BLaER1 treated with 17β-estradiol and CSF1 and Interleukin-3, amounts not matched to agents 10 nM and 100 nM (cell line): Measurements from ENCODE around the gene WDR45B.
"Not testable (repeated sequence)": the region's sequence is repeated elsewhere in the genome, so short reads cannot be mapped to it uniquely, and the experiment has no call there.

Experiments used
- H3K27ac ChIP-seq, 11 experiments: shearing (Covaris generic); formaldehyde crosslinking; 2 replicates each; pipeline ENCODE4 v1.8.1; 2022
- H3K27me3 ChIP-seq, 11 experiments: shearing (Covaris generic); formaldehyde crosslinking; 2 replicates each; pipeline ENCODE4 v1.8.1; 2022
- H3K36me3 ChIP-seq, 11 experiments: shearing (Covaris generic); formaldehyde crosslinking; 2 replicates each; pipeline ENCODE4 v1.8.1; 2022
- H3K4me1 ChIP-seq, 10 experiments: shearing (Covaris generic); formaldehyde crosslinking; 2 replicates each; pipeline ENCODE4 v1.8.1; 2022
- H3K4me2 ChIP-seq, 11 experiments: shearing (Covaris generic); formaldehyde crosslinking; 2 replicates each; pipeline ENCODE4 v1.8.1; 2022
- H3K4me3 ChIP-seq, 10 experiments: shearing (Covaris generic); formaldehyde crosslinking; 2 replicates each; pipeline ENCODE4 v1.8.1; 2022
- H3K9ac ChIP-seq, 11 experiments: shearing (Covaris generic); formaldehyde crosslinking; 2 replicates each; pipeline ENCODE4 v1.8.1; 2022
- H3K9me3 ChIP-seq, 11 experiments: shearing (Covaris generic); formaldehyde crosslinking; replicated peaks in 1 of 11; 2 replicates each; pipeline ENCODE4 v1.8.1; 2022
- H4K20me1 ChIP-seq, 11 experiments: shearing (Covaris generic); formaldehyde crosslinking; 2 replicates each; pipeline ENCODE4 v1.8.1; 2022
- Cebpa-rat ChIP-seq, 11 experiments: shearing (Covaris generic); IDR thresholded peaks; 2 replicates each; pipeline ENCODE4 v1.8.1; 2022

Gene WDR45B

GRCh38 chr17:82586576-82587233 is 61.5 kb downstream of the WDR45B start:
- Histone ChIP-seq H3K27ac (peak overlapping the region; percentile 52 to 99 (median 95); a peak in 21 of 22 replicates), H3K4me1 (peaks cover 63 to 92% (median 86%) of the 10 kb centered on the region in 10 experiments), H3K4me2 (peak overlapping the region; percentile 55 to 100 (median 77)), H4K20me1 (peaks cover 0 to 36% (median 24%) of the 10 kb centered on the region in 11 experiments; a peak in 15 of 22 replicates), H3K36me3 (peaks cover 58 to 84% (median 71%) of the 10 kb centered on the region in 11 experiments), H3K4me3 (peak overlapping the region in 8 of 10 experiments; percentile 13 to 55 (median 46); a peak in 14 of 20 replicates), H3K9ac (peak overlapping the region; percentile 36 to 83 (median 69); a peak in 19 of 22 replicates), H3K27me3 (no peaks in the 10 kb centered on the region), H3K9me3 (no peaks in the 10 kb centered on the region)
- peak in 3 of 11 experiments; percentile 7 to 42 (median 38); a peak in 2 of 22 replicates for TF ChIP-seq Cebpa-rat (IDR thresholded peaks at IDR 0.05)

DNA sequence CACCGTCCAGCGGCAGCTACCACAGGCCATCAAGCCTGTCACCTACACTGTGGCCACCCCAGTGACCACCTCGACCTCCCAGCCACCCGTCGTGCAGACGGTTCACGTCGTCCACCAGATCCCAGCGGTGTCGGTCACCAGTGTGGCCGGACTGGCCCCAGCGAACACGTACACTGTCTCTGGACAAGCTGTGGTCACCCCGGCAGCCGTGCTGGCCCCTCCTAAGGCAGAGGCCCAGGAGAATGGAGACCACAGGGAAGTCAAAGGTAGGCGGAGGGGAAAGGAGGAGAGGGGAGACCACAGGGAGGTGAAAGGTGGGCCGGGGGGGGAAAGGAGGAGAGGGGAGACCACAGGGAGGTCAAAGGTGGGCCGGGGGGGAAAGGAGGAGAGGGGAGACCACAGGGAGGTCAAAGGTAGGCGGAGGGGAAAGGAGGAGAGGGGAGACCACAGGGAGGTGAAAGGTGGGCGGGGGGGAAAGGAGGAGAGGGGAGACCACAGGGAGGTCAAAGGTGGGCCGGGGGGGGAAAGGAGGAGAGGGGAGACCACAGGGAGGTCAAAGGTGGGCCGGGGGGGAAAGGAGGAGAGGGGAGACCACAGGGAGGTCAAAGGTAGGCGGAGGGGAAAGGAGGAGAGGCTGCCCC is 62.2 kb downstream of the WDR45B start:
- not testable (repeated sequence) for H3K9me3 ChIP-seq, H3K27me3 ChIP-seq
- H3K4me1 ChIP-seq = peaks cover 63 to 92% (median 82%) of the 10 kb centered on the region in 10 experiments
- peak overlapping the region; percentile 55 to 100 (median 77); a peak in 20 of 22 replicates for H3K4me2 ChIP-seq
- peak overlapping the region in 4 of 11 experiments; percentile 69 to 83 (median 78); a peak in 7 of 22 replicates for H3K9ac ChIP-seq
- H3K4me3 ChIP-seq = peak overlapping the region in 3 of 10 experiments; percentile 34 to 55 (median 52); a peak in 3 of 20 replicates
- peak overlapping the region in 8 of 11 experiments; percentile 78 to 99 (median 98); a peak in 13 of 22 replicates for H3K27ac ChIP-seq
- H3K36me3 ChIP-seq = peaks cover 58 to 88% (median 73%) of the 10 kb centered on the region in 11 experiments
- peaks cover 0 to 43% (median 29%) of the 10 kb centered on the region in 11 experiments; a peak in 15 of 22 replicates for H4K20me1 ChIP-seq

GRCh38 chr17:82583720-82584234 is 64.5 kb downstream of the WDR45B start:
- no peak for TF ChIP-seq Cebpa-rat (IDR thresholded peaks at IDR 0.05)
- H3K4me2 ChIP-seq = peak overlapping the region in 6 of 11 experiments; percentile 5 to 20 (median 14); a peak in 3 of 22 replicates
- peak overlapping the region in 2 of 11 experiments; percentile 14 to 18; a peak in 2 of 22 replicates for H3K9ac ChIP-seq
- peak overlapping the region in 4 of 11 experiments; percentile 3 to 68 (median 39); a peak in 6 of 22 replicates for H3K27ac ChIP-seq
- no peaks in the 10 kb centered on the region for H3K9me3 ChIP-seq
- H4K20me1 ChIP-seq = peaks cover 4 to 55% (median 32%) of the 10 kb centered on the region in 11 experiments; a peak in 15 of 22 replicates
- no peak overlapping the region for H3K4me3 ChIP-seq
- peaks cover 59 to 82% (median 70%) of the 10 kb centered on the region in 11 experiments for H3K36me3 ChIP-seq
- no peaks in the 10 kb centered on the region for H3K27me3 ChIP-seq
- peaks cover 41 to 72% (median 59%) of the 10 kb centered on the region in 10 experiments for H3K4me1 ChIP-seq

GRCh38 chr17:82582709-82583108 is 65.5 kb downstream of the WDR45B start:
- TF ChIP-seq Cebpa-rat (IDR thresholded peaks at IDR 0.05) = no peak
- H3K27ac ChIP-seq = peak overlapping the region in 6 of 11 experiments; percentile 9 to 51 (median 36); a peak in 3 of 22 replicates
- H3K4me2 ChIP-seq = peak overlapping the region in 2 of 11 experiments; percentile 21 to 60; a peak in 2 of 22 replicates
- peaks cover 7 to 65% (median 38%) of the 10 kb centered on the region in 11 experiments; a peak in 16 of 22 replicates for H4K20me1 ChIP-seq
- peak overlapping the region in 1 of 11 experiments; percentile 0; a peak in 2 of 22 replicates for H3K9ac ChIP-seq
- H3K4me3 ChIP-seq = no peak overlapping the region
- H3K9me3 ChIP-seq = no peaks in the 10 kb centered on the region
- peaks cover 31 to 62% (median 49%) of the 10 kb centered on the region in 10 experiments for H3K4me1 ChIP-seq
- no peaks in the 10 kb centered on the region for H3K27me3 ChIP-seq
- H3K36me3 ChIP-seq = peaks cover 58 to 82% (median 70%) of the 10 kb centered on the region in 11 experiments

GRCh38 chr17:82582213-82582612 is 66.0 kb downstream of the WDR45B start:
- peaks cover 26 to 57% (median 44%) of the 10 kb centered on the region in 10 experiments for H3K4me1 ChIP-seq
- no peak for TF ChIP-seq Cebpa-rat (IDR thresholded peaks at IDR 0.05)
- H3K9ac ChIP-seq = peak overlapping the region in 8 of 11 experiments; percentile 0 to 56 (median 30); a peak in 5 of 22 replicates
- H3K27me3 ChIP-seq = no peaks in the 10 kb centered on the region
- no peak overlapping the region for H3K4me3 ChIP-seq
- H3K4me2 ChIP-seq = peak overlapping the region in 8 of 11 experiments; percentile 16 to 65 (median 31); a peak in 13 of 22 replicates
- H3K27ac ChIP-seq = peak overlapping the region in 8 of 11 experiments; percentile 2 to 51 (median 36); a peak in 11 of 22 replicates
- peaks cover 11 to 70% (median 43%) of the 10 kb centered on the region in 11 experiments; a peak in 16 of 22 replicates for H4K20me1 ChIP-seq
- H3K9me3 ChIP-seq = no peaks in the 10 kb centered on the region
- H3K36me3 ChIP-seq = peaks cover 60 to 81% (median 71%) of the 10 kb centered on the region in 11 experiments

- not testable (repeated sequence) for H3K27me3 ChIP-seq, H3K27ac ChIP-seq, H3K9ac ChIP-seq, H3K4me2 ChIP-seq, H3K9me3 ChIP-seq, H3K4me3 ChIP-seq
- Histone ChIP-seq H4K20me1 (peaks cover 12 to 89% (median 46%) of the 10 kb centered on the region in 11 experiments; a peak in 16 of 22 replicates), H3K4me1 (peaks cover 17 to 43% (median 34%) of the 10 kb centered on the region in 10 experiments), H3K36me3 (peaks cover 70 to 87% (median 79%) of the 10 kb centered on the region in 11 experiments)
These were observed 68.3 kb downstream of the WDR45B start for GRCh38 chr17:82579969-82580368.

DNA sequence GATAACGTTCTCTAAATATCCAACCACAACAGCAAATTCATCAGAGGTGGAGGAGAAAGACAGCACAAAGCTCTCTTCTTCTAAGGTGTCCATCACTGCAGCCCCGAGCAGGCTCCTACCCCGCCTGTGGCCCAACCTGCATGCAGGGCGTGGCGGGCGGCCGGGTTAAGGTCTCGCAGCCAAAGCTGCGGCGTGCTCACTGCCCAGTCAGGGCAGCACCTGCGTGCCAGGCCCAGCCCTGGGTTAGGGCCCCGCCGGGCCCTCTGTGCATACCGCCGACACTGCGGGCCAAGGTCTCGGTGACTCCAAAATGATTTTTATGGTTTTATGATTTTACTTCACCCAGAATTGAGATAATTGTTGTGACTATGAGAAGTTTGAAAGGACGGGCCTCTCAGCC is 70.9 kb downstream of the WDR45B start:
- Histone ChIP-seq H4K20me1 (peaks cover 17 to 88% (median 39%) of the 10 kb centered on the region in 11 experiments; a peak in 17 of 22 replicates), H3K9me3 (no peaks in the 10 kb centered on the region), H3K27me3 (no peaks in the 10 kb centered on the region), H3K27ac (no peak overlapping the region), H3K36me3 (peaks cover 70 to 87% (median 78%) of the 10 kb centered on the region in 11 experiments), H3K9ac (no peak overlapping the region), H3K4me3 (no peak overlapping the region), H3K4me1 (peaks cover 7 to 16% (median 13%) of the 10 kb centered on the region in 10 experiments; a peak in 19 of 20 replicates), H3K4me2 (no peak overlapping the region)
- TF ChIP-seq Cebpa-rat (IDR thresholded peaks at IDR 0.05) = no peak

DNA sequence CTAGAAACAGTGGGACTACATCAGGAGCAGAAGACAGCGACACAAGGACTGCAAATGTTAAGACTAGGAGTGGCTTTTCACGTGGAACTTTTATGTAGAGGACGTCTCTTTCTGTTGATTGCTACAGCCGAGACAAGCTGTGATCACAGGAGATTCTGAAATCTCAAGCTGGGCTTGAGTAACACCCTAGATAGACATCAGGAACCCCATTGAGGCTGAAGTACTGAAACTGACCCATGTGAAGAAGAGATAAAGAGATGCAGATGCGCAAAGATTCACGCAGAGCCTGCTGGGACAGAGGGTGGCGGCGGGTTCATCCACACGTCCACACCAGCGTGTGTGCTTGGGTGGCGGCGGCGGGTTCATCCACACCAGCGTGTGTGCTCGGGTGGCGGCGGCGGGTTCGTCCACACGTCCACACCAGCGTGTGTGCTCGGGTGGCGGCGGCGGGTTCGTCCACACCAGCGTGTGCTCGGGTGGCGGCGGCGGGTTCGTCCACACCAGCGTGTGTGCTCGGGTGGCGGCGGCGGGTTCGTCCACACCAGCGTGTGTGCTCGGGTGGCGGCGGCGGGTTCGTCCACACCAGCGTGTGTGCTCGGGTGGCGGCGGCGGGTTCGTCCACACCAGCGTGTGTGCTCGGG is 72.5 kb downstream of the WDR45B start:
- H3K36me3 ChIP-seq = peaks cover 81 to 88% (median 86%) of the 10 kb centered on the region in 11 experiments

More for the DNA sequence above, 72.5 kb downstream of the WDR45B start:
- not testable (repeated sequence) for H3K4me2 ChIP-seq, H3K27me3 ChIP-seq, H3K4me3 ChIP-seq, H3K27ac ChIP-seq, H3K9ac ChIP-seq, H3K9me3 ChIP-seq
- Histone ChIP-seq H4K20me1 (peaks cover 14 to 87% (median 42%) of the 10 kb centered on the region in 11 experiments; a peak in 17 of 22 replicates), H3K4me1 (peaks cover 0 to 16% (median 8%) of the 10 kb centered on the region in 10 experiments; a peak in 12 of 20 replicates)
